OCI-LY1 (cell line): Measurements from ENCODE around the gene BRD2.
"Not testable (repeated sequence)": the region's sequence is repeated elsewhere in the genome, so short reads cannot be mapped to it uniquely, and the experiment has no call there.

Experiments used
- H2AFZ ChIP-seq: fragments of 200-600 bp; sonication (generic), shearing (Covaris generic); 2 replicates; pipeline ENCODE4 v1.6.0; 2014; ENCODE audit warnings: antibody characterized with exemption, mild to moderate bottlenecking, low read length
- H3F3A ChIP-seq: fragments of 200-600 bp; sonication (generic), shearing (Covaris generic); 2 replicates; pipeline ENCODE4 v1.6.0; 2014; ENCODE audit warnings: mild to moderate bottlenecking, antibody characterized with exemption, low read length, moderate library complexity; ENCODE audit not compliant: insufficient read depth
- H3K27ac ChIP-seq: fragments of 200-600 bp; sonication (generic); 2 replicates; pipeline ENCODE4 v1.5.1; 2014; ENCODE audit warnings: low read length, mixed run types, mild to moderate bottlenecking, low read depth; ENCODE audit not compliant: poor library complexity, severe bottlenecking
- H3K27me3 ChIP-seq: fragments of 200-600 bp; sonication (generic); 2 replicates; pipeline ENCODE4 v1.6.0; 2014; ENCODE audit warnings: antibody characterized with exemption, mild to moderate bottlenecking, low read length, moderate library complexity; ENCODE audit not compliant: insufficient read depth
- H3K36me3 ChIP-seq: fragments of 200-600 bp; sonication (generic); 2 replicates; pipeline ENCODE4 v1.6.1; 2014; ENCODE audit warnings: mild to moderate bottlenecking, antibody characterized with exemption, low read length, moderate library complexity, mixed read lengths; ENCODE audit not compliant: insufficient read depth
- H3K4me1 ChIP-seq: fragments of 200-600 bp; sonication (generic); 2 replicates; pipeline ENCODE4 v1.5.1; 2014; ENCODE audit warnings: mild to moderate bottlenecking, low read length, moderate library complexity; ENCODE audit not compliant: insufficient read depth, severe bottlenecking
- H3K4me2 ChIP-seq: fragments of 200-600 bp; sonication (generic), shearing (Covaris generic); 2 replicates; pipeline ENCODE4 v1.6.1; 2014; ENCODE audit warnings: low read length
- H3K4me3 ChIP-seq: fragments of 200-600 bp; sonication (generic); 2 replicates; pipeline ENCODE4 v1.5.1; 2014; ENCODE audit warnings: low read length, low read depth, mild to moderate bottlenecking, mixed read lengths; ENCODE audit not compliant: poor library complexity, severe bottlenecking
- H3K79me2 ChIP-seq: fragments of 200-600 bp; shearing (Covaris generic); 2 replicates; pipeline ENCODE4 v1.6.1; 2016; ENCODE audit warnings: mixed run types, low read length, mixed read lengths; ENCODE audit not compliant: insufficient read depth
- H3K9ac ChIP-seq: fragments of 200-600 bp; sonication (generic), shearing (Covaris generic); 2 replicates; pipeline ENCODE4 v1.6.1; 2014; ENCODE audit warnings: mild to moderate bottlenecking, low read length, mixed read lengths
- H3K9me2 ChIP-seq: fragments of 200-600 bp; sonication (generic), shearing (Covaris generic); 2 replicates; pipeline ENCODE4 v1.6.1; 2014; ENCODE audit warnings: low read depth, mild to moderate bottlenecking, low read length, mixed read lengths
- H3K9me3 ChIP-seq: fragments of 200-600 bp; shearing (Covaris generic); 2 replicates; pipeline ENCODE4 v1.6.1; 2014; ENCODE audit warnings: low read length, mixed read lengths
- H4K20me1 ChIP-seq: fragments of 200-600 bp; sonication (generic), shearing (Covaris generic); 2 replicates; pipeline ENCODE4 v1.6.0; 2016; ENCODE audit warnings: mild to moderate bottlenecking, low read length; ENCODE audit not compliant: insufficient read depth
- CTCF ChIP-seq: fragments of 200-600 bp; sonication (generic), shearing (Covaris generic); IDR thresholded peaks from 2 replicates; pipeline ENCODE4 v1.5.1; 2017; ENCODE audit warnings: mild to moderate bottlenecking, antibody characterized with exemption, low read length, moderate library complexity, mixed read lengths
- EZH2 ChIP-seq: fragments of 200-600 bp; sonication (generic), shearing (Covaris generic); IDR thresholded peaks from 2 replicates; pipeline ENCODE4 v1.8.0; 2017; ENCODE audit warnings: borderline replicate concordance, mixed run types, mild to moderate bottlenecking, antibody characterized with exemption, low read length, moderate library complexity, mixed read lengths

The BRD2 gene

DNA sequence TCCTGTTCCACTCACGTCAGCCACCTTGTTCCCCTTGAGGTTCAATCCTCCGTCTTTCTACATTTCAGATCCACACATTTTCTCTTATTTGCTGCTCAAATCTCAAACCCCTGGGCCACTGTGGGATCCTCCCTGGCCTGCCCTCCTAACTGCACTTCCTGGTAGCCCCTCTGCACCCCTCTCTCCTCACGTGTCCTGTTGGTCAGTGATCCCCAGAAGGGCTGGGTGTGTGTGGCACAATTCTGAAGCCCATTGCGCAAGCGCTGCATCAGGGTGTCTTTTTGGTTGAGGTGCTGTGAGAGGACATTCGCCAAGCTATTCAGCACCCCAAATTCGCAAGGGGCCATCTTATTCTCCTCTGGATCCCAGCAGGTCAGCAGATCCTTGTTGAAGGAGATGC lies 29.9 kb upstream of the BRD2 start:
- Histone ChIP-seq H3K79me2 (no peaks in the 10 kb centered on the region), H3K4me1 (peaks cover 76% of the 10 kb centered on the region), H3K4me2 (no peak overlapping the region), H3K9ac (no peak overlapping the region), H2AFZ (no peak overlapping the region), H3K27ac (peak overlapping the region; percentile 8), H3K4me3 (no peak overlapping the region), H4K20me1 (no peaks in the 10 kb centered on the region), H3K9me3 (no peaks in the 10 kb centered on the region), H3F3A (no peaks in the 10 kb centered on the region), H3K27me3 (no peaks in the 10 kb centered on the region), H3K36me3 (no peaks in the 10 kb centered on the region), H3K9me2 (no peaks in the 10 kb centered on the region)
- TF ChIP-seq CTCF (no peak), EZH2 (no peak)

GRCh38 chr6:32940656-32941213 lies 27.7 kb upstream of the BRD2 start, which contains the start of gene HLA-DMB:
TSS of gene HLA-DMB (minus strand) at chr6:32941028. CDS start at chr6:32940807, 221 bp downstream.
- no peak for TF ChIP-seq EZH2
- TF ChIP-seq CTCF = no peak
- Histone ChIP-seq H3K9me2 (no peaks in the 10 kb centered on the region), H3K36me3 (no peaks in the 10 kb centered on the region), H3F3A (peaks cover 11% of the 10 kb centered on the region; the same call in 1 of the 2 replicates), H3K4me2 (peak within 1 kb of the TSS; percentile 90), H3K9me3 (no peaks in the 10 kb centered on the region), H3K4me1 (peaks cover 94% of the 10 kb centered on the region), H3K27me3 (no peaks in the 10 kb centered on the region), H3K9ac (peak within 1 kb of the TSS; percentile 61), H2AFZ (no peak within 1 kb of the TSS), H3K79me2 (no peaks in the 10 kb centered on the region), H3K27ac (peak within 1 kb of the TSS; percentile 99), H3K4me3 (peak within 1 kb of the TSS; percentile 52), H4K20me1 (no peaks in the 10 kb centered on the region)

GRCh38 chr6:32941214-32941768 lies 27.1 kb upstream of the BRD2 start:
- no peaks in the 10 kb centered on the region for H3K79me2 ChIP-seq
- no peaks in the 10 kb centered on the region for H3K27me3 ChIP-seq
- TF ChIP-seq EZH2 (no peak), CTCF (no peak)
- peaks cover 96% of the 10 kb centered on the region for H3K4me1 ChIP-seq
- H3K4me2 ChIP-seq = peak overlapping the region; percentile 63
- H3K9ac ChIP-seq = peak overlapping the region; percentile 61
- H3K9me2 ChIP-seq = no peaks in the 10 kb centered on the region
- peak overlapping the region; percentile 99 for H3K27ac ChIP-seq
- peaks cover 16% of the 10 kb centered on the region; the same call in 1 of the 2 replicates for H3F3A ChIP-seq
- H3K9me3 ChIP-seq = no peaks in the 10 kb centered on the region; the same call in 1 of the 2 replicates
- no peaks in the 10 kb centered on the region for H3K36me3 ChIP-seq
- no peak overlapping the region for H2AFZ ChIP-seq
- H3K4me3 ChIP-seq = peak overlapping the region; percentile 52
- H4K20me1 ChIP-seq = no peaks in the 10 kb centered on the region

GRCh38 chr6:32942555-32943123 lies 25.8 kb upstream of the BRD2 start:
- Histone ChIP-seq H3K9ac (peak overlapping the region; percentile 80), H3K4me1 (peaks cover 97% of the 10 kb centered on the region), H3F3A (peaks cover 16% of the 10 kb centered on the region; the same call in 1 of the 2 replicates), H3K4me2 (peak overlapping the region; percentile 90), H3K4me3 (peak overlapping the region; percentile 63), H3K27ac (peak overlapping the region; percentile 99)
- H3K36me3 ChIP-seq, H4K20me1 ChIP-seq, H2AFZ ChIP-seq, H3K9me3 ChIP-seq, H3K79me2 ChIP-seq, H3K27me3 ChIP-seq, H3K9me2 ChIP-seq: not testable (repeated sequence)
